Measurements from ENCODE around the gene SPECC1.
"Not testable (repeated sequence)": the region's sequence is repeated elsewhere in the genome, so short reads cannot be mapped to it uniquely, and the experiment has no call there.

Gene SPECC1

GRCh38 chr17:20313306-20313705 lies 304.1 kb downstream of the SPECC1 start:
- no peak for DNase-seq (ENCODE audit: low spot score)
- H3K4me3 ChIP-seq = no peak overlapping the region
- H3K27ac ChIP-seq = no peak overlapping the region
- no peak for TF ChIP-seq CTCF (IDR thresholded peaks at IDR 0.05)

GRCh38 chr17:20313891-20314290 lies 304.7 kb downstream of the SPECC1 start:
- no peak for TF ChIP-seq CTCF (IDR thresholded peaks at IDR 0.05)
- no peak overlapping the region for H3K27ac ChIP-seq
- no peak for DNase-seq (ENCODE audit: low spot score)

GRCh38 chr17:20314834-20315233 lies 305.7 kb downstream of the SPECC1 start:
- Histone ChIP-seq H3K27ac (no peak overlapping the region), H3K4me3 (no peak overlapping the region)
- no peak for TF ChIP-seq CTCF (IDR thresholded peaks at IDR 0.05)
- no peak for DNase-seq (ENCODE audit: low spot score)

More at GRCh38 chr17:20313891-20314290, 304.7 kb downstream of the SPECC1 start:
- no peak overlapping the region for H3K4me3 ChIP-seq

GRCh38 chr17:20315311-20315710 lies 306.2 kb downstream of the SPECC1 start:
- TF ChIP-seq CTCF (IDR thresholded peaks at IDR 0.05) = no peak
- H3K27ac ChIP-seq = no peak overlapping the region
- no peak for DNase-seq (ENCODE audit: low spot score)
- H3K4me3 ChIP-seq = no peak overlapping the region

GRCh38 chr17:20315821-20316220 lies 306.7 kb downstream of the SPECC1 start:
- no peak for TF ChIP-seq CTCF (IDR thresholded peaks at IDR 0.05)
- no peak overlapping the region for H3K27ac ChIP-seq
- no peak overlapping the region for H3K4me3 ChIP-seq
- DNase-seq (ENCODE audit: low spot score) = no peak

- peak; percentile 100 for TF ChIP-seq CTCF (IDR thresholded peaks at IDR 0.05)
- H3K4me3 ChIP-seq = peak overlapping the region; percentile 69
- peak; percentile 79 for DNase-seq (ENCODE audit: low spot score)
- H3K27ac ChIP-seq = peak overlapping the region in 1 of 2 donors; percentile 58
Measured at GRCh38 chr17:20320535-20321229, 311.5 kb downstream of the SPECC1 start.

- H3K27ac ChIP-seq = peak overlapping the region in 1 of 2 donors; percentile 15
- DNase-seq (ENCODE audit: low spot score); H3K4me3 ChIP-seq: not testable (repeated sequence)
Measured at GRCh38 chr17:20321357-20321756, 312.2 kb downstream of the SPECC1 start.

- not testable (repeated sequence) for DNase-seq (ENCODE audit: low spot score); H3K4me3 ChIP-seq; H3K27ac ChIP-seq
Measured at GRCh38 chr17:20327739-20328138, 318.6 kb downstream of the SPECC1 start.

- not testable (repeated sequence) for H3K4me3 ChIP-seq; DNase-seq (ENCODE audit: low spot score); H3K27ac ChIP-seq
Measured at GRCh38 chr17:20351405-20351804, 342.2 kb downstream of the SPECC1 start.

- H3K27ac ChIP-seq; H3K4me3 ChIP-seq; DNase-seq (ENCODE audit: low spot score): not testable (repeated sequence)
Measured at GRCh38 chr17:20352567-20352966, 343.4 kb downstream of the SPECC1 start.

- H3K27ac ChIP-seq; DNase-seq (ENCODE audit: low spot score); H3K4me3 ChIP-seq: not testable (repeated sequence)
Measured at GRCh38 chr17:20363846-20364245, 354.7 kb downstream of the SPECC1 start.
